SU-DHL-6 (cell line): Measurements from ENCODE around the gene NEU2.

ENCODE experiments used
- EZH2phosphoT487 ChIP-seq: fragments of 200-600 bp; sonication (generic), shearing (Covaris generic); conservative IDR thresholded peaks from 2 replicates; pipeline ENCODE4 v1.6.1; 2018; ENCODE audit warnings: mild to moderate bottlenecking, antibody characterized with exemption, low read length, moderate library complexity, mixed read lengths
- TF ChIP-seq, protein P1 (sequence below): fragments of 200-600 bp; sonication (generic); IDR thresholded peaks from one replicate; pipeline ENCODE4 v1.5.1; 2017; ENCODE audit warnings: antibody characterized with exemption, mild to moderate bottlenecking, low read length, moderate library complexity; ENCODE audit not compliant: insufficient read depth, poor library complexity, severe bottlenecking

- TF ChIP-seq, protein P1, sequence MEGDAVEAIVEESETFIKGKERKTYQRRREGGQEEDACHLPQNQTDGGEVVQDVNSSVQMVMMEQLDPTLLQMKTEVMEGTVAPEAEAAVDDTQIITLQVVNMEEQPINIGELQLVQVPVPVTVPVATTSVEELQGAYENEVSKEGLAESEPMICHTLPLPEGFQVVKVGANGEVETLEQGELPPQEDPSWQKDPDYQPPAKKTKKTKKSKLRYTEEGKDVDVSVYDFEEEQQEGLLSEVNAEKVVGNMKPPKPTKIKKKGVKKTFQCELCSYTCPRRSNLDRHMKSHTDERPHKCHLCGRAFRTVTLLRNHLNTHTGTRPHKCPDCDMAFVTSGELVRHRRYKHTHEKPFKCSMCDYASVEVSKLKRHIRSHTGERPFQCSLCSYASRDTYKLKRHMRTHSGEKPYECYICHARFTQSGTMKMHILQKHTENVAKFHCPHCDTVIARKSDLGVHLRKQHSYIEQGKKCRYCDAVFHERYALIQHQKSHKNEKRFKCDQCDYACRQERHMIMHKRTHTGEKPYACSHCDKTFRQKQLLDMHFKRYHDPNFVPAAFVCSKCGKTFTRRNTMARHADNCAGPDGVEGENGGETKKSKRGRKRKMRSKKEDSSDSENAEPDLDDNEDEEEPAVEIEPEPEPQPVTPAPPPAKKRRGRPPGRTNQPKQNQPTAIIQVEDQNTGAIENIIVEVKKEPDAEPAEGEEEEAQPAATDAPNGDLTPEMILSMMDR = no peak
- no peak for TF ChIP-seq EZH2phosphoT487
Observed at GRCh38 chr2:233076749-233077148, 44.3 kb downstream of the NEU2 start.
